ENCODE measurements around the gene ATF7. TPM values are rescaled to one million over a fixed set of nuclear protein-coding genes. Genes with fewer than 3 reads are reported as not detected.

ATF7 gene
- total RNA-seq, 1 donor from 2014 or later: 14.2 TPM

DNA sequence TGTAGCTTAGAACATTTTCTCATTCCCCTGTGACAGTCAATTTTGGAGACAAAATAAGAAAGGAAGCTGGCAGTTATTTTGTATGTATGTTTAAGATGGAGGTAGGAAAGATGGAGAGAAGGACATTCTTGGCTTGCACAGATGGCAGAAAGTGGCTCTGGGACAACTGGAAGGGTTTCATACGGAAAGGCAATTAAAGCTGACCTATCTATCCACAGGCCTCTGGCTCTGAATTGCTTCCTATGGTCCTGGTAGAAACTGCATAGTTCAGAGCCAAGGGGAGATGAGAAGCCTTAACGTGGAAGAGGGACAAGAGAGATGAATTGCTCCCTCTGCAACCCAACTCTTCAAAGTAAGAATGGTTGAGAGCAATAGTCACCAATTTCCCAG is 110.9 kb downstream of the ATF7 start:
- Histone ChIP-seq H3K36me3 (ENCODE audit: control insufficient read depth, insufficient read depth, low read length) (no peaks in the 10 kb centered on the region), H3K27me3 (ENCODE audit: control insufficient read depth, insufficient read depth, low read length) (no peaks in the 10 kb centered on the region), H3K4me3 (ENCODE audit: low read depth, low read length) (no peak overlapping the region)
- TF ChIP-seq, protein P1, sequence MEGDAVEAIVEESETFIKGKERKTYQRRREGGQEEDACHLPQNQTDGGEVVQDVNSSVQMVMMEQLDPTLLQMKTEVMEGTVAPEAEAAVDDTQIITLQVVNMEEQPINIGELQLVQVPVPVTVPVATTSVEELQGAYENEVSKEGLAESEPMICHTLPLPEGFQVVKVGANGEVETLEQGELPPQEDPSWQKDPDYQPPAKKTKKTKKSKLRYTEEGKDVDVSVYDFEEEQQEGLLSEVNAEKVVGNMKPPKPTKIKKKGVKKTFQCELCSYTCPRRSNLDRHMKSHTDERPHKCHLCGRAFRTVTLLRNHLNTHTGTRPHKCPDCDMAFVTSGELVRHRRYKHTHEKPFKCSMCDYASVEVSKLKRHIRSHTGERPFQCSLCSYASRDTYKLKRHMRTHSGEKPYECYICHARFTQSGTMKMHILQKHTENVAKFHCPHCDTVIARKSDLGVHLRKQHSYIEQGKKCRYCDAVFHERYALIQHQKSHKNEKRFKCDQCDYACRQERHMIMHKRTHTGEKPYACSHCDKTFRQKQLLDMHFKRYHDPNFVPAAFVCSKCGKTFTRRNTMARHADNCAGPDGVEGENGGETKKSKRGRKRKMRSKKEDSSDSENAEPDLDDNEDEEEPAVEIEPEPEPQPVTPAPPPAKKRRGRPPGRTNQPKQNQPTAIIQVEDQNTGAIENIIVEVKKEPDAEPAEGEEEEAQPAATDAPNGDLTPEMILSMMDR (IDR thresholded peaks at IDR 0.05; ENCODE audit: insufficient read depth, low read length, poor library complexity, severe bottlenecking): no peak
- DNase-seq (ENCODE audit: low read depth): no peak

DNA sequence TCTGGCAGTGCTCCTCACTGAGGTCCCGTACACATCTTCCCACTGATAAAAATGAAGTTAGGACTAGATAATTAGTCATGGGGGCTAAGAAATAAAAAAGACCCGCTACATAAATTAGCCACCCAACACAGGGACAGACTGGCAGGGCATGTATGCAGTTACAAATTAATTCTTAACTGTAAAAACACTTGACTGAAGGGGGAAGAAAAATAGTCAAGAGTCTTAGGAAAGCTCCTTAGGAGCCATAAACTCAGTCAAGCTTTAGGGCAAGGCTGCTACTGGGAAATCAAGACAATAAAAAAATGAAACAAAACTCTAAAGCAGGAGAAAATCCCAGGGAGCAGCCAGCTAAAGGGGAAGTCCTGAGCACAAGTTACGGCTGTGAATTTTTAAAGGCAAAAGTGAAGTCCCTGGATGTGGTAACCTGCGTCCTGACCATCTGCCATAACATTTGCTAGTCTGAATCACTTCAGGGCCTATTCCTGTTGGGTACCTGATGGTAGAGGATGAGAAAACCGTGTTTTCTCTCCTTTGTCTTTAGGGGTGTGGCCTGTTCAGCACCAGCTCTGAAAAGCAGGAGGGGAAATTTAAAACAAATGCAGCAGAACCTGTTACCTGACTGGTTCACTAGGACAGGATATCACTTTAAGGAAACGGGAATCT is 111.4 kb downstream of the ATF7 start:
- no peaks in the 10 kb centered on the region for H3K27me3 ChIP-seq (ENCODE audit: control insufficient read depth, insufficient read depth, low read length)
- H3K4me3 ChIP-seq (ENCODE audit: low read depth, low read length): no peak overlapping the region
- H3K36me3 ChIP-seq (ENCODE audit: control insufficient read depth, insufficient read depth, low read length): no peaks in the 10 kb centered on the region
- TF ChIP-seq, protein P1 (IDR thresholded peaks at IDR 0.05; ENCODE audit: insufficient read depth, low read length, poor library complexity, severe bottlenecking): no peak
- DNase-seq (ENCODE audit: low read depth): no peak

DNA sequence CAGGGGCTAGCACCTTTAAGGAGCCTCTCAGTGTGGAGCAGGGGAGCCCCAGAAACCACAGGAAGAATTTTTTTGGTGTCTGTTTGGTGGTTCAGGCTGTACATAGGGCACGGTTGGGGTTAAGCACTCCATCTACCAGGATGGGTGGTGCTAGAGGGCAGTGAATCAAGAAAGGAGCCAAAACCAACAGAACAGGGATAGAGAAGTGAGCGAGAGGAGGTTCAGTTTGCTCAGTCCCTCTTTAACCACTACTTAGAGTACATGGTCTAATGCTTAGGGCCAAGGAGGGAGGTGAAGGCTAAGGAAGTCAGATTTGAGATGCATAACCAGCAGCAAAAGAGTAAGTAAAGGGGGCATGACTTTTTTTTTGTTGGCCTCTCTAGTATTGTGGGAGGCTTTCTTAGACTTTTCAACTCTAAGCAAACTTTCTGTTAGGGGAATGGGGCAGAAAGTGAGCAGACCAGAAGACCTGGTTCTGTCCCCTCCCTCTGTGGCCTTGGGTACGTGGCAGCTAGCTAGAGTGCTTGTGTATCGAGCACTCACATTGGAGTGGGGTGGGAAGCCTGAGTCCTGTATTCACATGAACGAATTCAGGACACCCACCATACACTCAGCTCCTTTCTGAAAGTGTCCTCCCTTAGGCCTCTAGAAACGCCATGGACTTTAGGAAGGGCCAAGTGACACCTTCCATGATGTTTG is 112.3 kb downstream of the ATF7 start:
- H3K36me3 ChIP-seq (ENCODE audit: control insufficient read depth, insufficient read depth, low read length): no peaks in the 10 kb centered on the region
- no peaks in the 10 kb centered on the region for H3K27me3 ChIP-seq (ENCODE audit: control insufficient read depth, insufficient read depth, low read length)
- TF ChIP-seq, protein P1 (IDR thresholded peaks at IDR 0.05; ENCODE audit: insufficient read depth, low read length, poor library complexity, severe bottlenecking): no peak
- DNase-seq (ENCODE audit: low read depth): no peak
- H3K4me3 ChIP-seq (ENCODE audit: low read depth, low read length): no peak overlapping the region

DNA sequence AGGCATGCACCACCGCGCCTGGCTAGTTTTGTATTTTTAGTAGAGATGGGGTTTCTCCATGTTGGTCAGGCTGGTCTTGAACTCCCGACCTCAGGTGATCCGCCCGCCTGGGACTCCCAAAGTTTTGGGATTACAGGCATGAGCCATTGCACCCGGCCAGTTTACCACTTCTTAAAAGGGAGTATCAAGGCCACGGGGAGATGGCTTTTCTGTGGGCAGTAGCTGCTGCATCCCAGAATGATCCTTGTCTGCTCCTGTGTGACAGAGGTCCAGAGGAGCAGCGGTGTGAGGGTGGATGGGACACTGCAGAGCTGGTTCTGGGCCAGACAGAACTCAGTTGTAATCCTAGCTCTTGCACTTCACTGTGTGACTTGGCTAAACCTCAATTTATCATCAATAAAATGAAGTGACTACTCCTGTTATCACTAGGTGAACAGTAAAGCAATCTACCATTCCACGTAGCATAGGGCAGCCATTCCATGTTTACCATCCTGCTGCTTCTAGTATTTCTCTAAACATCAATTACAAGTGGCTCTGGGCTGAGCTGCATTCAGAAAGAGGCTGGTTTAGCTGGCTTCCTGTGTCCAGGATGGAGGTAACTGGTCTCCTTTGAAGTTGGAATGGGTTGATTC is 115.9 kb downstream of the ATF7 start:
- Histone ChIP-seq H3K27me3 (ENCODE audit: control insufficient read depth, insufficient read depth, low read length) (no peaks in the 10 kb centered on the region), H3K36me3 (ENCODE audit: control insufficient read depth, insufficient read depth, low read length) (peaks cover 2% of the 10 kb centered on the region), H3K4me3 (ENCODE audit: low read depth, low read length) (no peak overlapping the region)
- no peak for DNase-seq (ENCODE audit: low read depth)
- TF ChIP-seq, protein P1 (IDR thresholded peaks at IDR 0.05; ENCODE audit: insufficient read depth, low read length, poor library complexity, severe bottlenecking): no peak

DNA sequence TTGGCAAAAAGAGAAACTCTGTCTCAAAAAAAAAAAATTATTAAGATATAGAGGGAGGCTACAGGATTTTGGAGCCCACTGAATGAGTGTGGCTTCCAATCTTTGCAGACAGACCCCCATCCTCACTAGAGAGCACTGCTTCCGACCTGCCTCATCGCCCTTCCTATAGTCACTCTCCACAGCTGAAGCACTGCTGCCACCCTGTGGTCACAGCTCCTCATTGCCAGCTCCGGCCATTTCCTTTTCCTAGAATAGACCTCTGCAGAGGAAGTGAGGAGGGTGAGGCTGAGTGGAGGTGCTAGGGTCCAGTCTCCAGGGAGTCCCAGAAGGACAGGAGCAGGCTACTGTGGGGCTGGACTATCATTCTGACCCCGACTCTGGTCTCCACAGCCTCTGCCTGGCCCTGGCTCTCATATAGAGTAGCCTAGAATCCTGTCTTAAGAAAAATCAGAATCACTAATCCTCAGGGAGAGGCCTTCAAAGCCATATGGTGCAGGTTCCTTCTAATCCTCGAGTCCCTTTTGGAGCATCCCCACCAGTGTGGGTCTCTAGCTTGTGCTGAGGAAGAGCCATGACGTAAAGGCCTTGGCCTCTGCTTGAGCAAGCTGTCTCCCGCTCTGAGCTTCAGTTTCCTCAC is 117.5 kb downstream of the ATF7 start:
- no peak for DNase-seq (ENCODE audit: low read depth)
- TF ChIP-seq, protein P1 (IDR thresholded peaks at IDR 0.05; ENCODE audit: insufficient read depth, low read length, poor library complexity, severe bottlenecking): peak; percentile 93
- Histone ChIP-seq H3K4me3 (ENCODE audit: low read depth, low read length) (no peak overlapping the region), H3K27me3 (ENCODE audit: control insufficient read depth, insufficient read depth, low read length) (no peaks in the 10 kb centered on the region), H3K36me3 (ENCODE audit: control insufficient read depth, insufficient read depth, low read length) (peaks cover 5% of the 10 kb centered on the region)

Measured in kidney epithelial cell (primary cell).